Coronary artery (tissue), 2 donors: ENCODE results near the gene UBIAD1.

Experiments
- DNase-seq: peaks from one replicate; pipeline ENCODE4 v3.0.0-alpha.2; 2017; ENCODE audit warnings: low spot score
- H3K27ac ChIP-seq, 2 donors: fragments of 200-600 bp; sonication (generic); one replicate each; pipeline ENCODE4 v1.5.1; 2016 to 2019
- H3K4me3 ChIP-seq: fragments of 200-600 bp; sonication (generic); 2 replicates; pipeline ENCODE4 v1.5.1; 2016; ENCODE audit warnings: mild to moderate bottlenecking, moderate library complexity
- TF ChIP-seq, protein P1 (sequence below): fragments of 200-600 bp; sonication (generic); IDR thresholded peaks from one replicate; pipeline ENCODE4 v1.5.1; 2019; ENCODE audit warnings: antibody characterized with exemption

Gene UBIAD1

DNA sequence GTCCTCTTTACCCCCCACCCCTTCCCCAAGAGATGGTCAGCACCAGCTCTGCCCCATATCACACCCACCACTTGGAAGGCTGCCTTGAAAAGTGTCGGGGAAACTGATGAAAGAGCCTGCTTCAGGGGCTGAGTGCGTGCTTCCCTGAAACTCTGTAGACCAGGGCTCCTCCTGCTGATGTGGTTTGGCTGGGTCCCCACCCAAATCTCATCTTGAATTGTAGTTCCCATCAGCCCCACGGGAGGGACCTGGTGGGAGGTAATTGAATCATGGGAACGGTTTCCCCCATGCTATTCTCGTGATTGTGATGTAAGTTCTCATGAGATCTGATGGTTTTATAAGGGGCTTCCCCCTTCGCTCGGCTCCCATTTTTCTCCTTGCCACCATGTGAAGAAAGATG lies 36.4 kb downstream of the UBIAD1 start:
- no peak overlapping the region for H3K4me3 ChIP-seq
- no peak for DNase-seq
- no peak overlapping the region for H3K27ac ChIP-seq
- TF ChIP-seq, protein P1, sequence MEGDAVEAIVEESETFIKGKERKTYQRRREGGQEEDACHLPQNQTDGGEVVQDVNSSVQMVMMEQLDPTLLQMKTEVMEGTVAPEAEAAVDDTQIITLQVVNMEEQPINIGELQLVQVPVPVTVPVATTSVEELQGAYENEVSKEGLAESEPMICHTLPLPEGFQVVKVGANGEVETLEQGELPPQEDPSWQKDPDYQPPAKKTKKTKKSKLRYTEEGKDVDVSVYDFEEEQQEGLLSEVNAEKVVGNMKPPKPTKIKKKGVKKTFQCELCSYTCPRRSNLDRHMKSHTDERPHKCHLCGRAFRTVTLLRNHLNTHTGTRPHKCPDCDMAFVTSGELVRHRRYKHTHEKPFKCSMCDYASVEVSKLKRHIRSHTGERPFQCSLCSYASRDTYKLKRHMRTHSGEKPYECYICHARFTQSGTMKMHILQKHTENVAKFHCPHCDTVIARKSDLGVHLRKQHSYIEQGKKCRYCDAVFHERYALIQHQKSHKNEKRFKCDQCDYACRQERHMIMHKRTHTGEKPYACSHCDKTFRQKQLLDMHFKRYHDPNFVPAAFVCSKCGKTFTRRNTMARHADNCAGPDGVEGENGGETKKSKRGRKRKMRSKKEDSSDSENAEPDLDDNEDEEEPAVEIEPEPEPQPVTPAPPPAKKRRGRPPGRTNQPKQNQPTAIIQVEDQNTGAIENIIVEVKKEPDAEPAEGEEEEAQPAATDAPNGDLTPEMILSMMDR: no peak

DNA sequence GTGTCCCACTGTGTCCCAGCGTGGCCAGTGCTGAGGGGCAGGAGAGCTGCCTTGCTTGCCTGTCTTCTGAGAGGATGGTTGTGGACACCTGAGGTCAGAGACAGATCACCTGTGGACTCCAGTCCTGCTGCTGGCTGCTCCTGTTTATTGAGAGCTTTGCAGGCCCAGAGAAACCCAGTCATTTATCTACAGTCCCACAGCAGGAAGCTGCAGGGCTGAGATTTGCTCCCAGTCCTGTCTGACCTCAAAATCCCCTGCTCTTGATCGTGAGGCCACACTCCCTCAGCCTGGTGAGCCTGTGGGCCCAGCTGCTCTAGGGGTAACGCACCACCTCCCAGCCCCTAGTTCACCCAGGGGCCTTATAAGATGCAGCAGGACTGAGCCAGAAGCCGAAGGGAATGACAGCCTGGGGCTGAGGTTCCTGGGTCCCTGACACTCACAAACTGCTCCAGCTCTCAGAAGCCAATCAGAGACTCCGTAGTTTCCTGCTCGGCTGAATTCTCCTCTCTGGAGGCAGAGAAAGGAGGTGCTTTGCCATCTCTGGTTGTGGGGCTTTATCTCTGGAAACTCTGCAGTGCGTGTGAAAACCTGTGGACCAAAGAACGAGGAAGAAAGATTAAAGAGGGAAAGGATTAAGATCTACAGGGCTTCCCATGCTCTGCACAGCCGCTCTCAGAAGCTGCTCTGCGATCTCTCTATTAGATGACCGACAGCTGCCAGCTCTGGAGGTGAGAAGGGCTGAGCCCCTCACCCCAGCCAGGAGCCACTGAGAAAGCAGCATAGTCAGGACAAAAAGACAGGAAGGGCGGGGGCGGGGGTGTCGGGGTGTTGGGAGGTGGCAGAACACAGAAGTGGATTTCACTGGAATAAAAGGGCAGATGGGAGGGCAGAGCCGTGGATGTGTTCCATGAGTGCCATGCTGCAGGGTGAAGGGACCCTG lies 39.1 kb downstream of the UBIAD1 start:
- DNase-seq: no peak
- no peak overlapping the region for H3K27ac ChIP-seq
- H3K4me3 ChIP-seq: no peak overlapping the region
- TF ChIP-seq, protein P1: no peak

DNA sequence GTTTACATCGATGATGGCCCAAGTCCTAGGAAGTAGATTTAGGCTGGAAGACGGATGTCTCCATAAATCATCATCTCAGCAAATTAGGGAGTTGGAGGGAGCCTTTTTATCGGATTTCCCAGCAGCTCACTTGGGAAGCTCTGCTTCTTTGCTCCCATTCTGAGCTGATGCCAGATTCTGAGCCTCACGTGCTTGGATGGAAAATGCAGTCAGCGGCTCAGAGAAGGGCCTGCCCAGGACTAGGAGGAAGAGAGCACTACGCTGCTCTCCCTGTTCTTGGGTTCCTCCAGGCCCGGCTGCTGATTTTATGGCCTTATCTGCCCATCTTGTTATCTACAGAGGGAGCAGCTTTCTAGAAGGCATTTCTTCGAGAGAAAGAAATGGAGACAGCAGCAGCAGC lies 42.0 kb downstream of the UBIAD1 start:
- DNase-seq: no peak
- TF ChIP-seq, protein P1: no peak
- Histone ChIP-seq H3K4me3 (no peak overlapping the region), H3K27ac (no peak overlapping the region)

DNA sequence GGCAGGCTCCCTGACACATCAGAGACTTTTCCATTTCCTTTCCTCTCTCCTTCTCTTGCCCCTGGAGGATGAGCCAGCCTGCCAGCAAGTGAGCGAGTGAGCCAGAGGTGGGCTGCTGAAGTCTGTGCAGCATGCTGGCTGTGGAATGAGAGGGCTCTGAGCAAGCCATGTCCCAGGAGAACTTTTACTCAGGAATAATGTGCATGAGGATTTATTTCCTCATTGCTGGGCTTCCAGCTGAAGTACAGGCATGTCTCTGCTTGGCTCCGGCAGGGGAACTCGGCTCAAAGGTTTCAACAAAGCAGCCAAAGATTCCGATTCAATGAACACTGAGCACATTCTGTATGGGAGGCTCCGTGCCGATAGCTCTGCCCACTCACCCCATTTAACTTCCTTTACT lies 43.7 kb downstream of the UBIAD1 start:
- H3K4me3 ChIP-seq: no peak overlapping the region
- TF ChIP-seq, protein P1: no peak
- DNase-seq: no peak
- H3K27ac ChIP-seq: no peak overlapping the region

DNA sequence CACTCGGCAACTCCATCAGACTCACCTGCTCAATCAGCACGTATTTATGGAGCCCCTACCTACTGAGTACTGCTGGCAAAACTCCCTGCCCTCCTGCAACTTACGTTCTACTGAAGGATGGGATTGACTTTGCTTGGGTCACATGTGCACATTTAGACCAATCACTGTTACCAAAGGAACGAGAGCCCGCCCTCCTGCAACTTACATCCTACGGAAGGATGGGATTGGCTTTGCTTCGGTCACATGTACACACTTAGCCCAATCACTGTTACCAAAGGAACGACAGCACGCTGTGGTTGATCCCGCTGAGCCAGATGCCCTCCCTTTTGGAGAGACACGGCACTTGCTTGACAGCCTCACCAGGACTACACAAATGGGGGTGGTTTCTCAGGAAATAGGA lies 46.0 kb downstream of the UBIAD1 start:
- TF ChIP-seq, protein P1: no peak
- Histone ChIP-seq H3K27ac (no peak overlapping the region), H3K4me3 (no peak overlapping the region)
- DNase-seq: no peak

DNA sequence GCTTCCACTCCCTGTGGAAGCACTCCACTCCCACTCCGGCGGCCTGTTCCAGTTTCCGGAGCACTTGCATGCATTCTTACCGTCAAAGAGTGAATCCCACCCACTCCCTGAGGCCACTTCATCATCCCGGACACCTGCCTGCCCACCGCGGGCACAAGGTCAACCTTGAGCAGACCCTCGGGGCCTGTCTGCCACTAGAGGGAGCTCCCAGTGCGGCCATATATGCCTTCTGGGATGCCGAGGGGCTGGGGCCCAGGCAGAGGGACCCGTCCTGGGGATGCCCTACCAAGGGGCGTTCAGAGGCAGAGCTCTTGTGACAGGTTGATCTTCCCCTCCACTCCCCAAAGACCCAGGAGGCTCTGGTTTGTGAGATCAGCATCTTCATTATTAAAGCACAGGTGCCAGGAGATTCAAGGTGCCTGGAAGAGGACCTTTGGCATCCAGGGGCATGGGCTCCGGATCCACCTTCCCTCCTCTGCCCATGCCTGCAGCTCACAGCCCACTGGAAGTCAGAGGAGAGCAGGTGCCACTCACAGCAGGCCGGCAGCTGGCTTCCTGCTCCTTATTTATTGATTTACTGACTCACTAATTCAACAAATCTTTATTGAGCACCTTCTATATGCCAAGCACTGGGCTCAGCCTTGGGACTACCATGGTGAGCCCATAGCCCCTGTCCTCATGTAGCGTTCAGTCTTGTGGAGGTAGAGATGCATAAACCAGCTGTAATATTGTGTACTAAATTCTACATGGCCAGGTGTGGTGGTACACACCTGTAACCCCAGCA lies 47.3 kb downstream of the UBIAD1 start:
- TF ChIP-seq, protein P1: no peak
- Histone ChIP-seq H3K27ac (no peak overlapping the region), H3K4me3 (no peak overlapping the region)
- no peak for DNase-seq
